GM18502 (cell line): Measurements from ENCODE around the gene LIMS2.

Experiments used
- ATAC-seq: cut with Tn5 transposase; IDR thresholded peaks from one replicate; pipeline ENCODE4 v1.9.1; 2021; ENCODE audit warnings: mild to moderate bottlenecking; ENCODE audit not compliant: unreplicated experiment, poor library complexity

LIMS2 gene

GRCh38 chr2:127678531-127678930, 3.2 kb upstream of the LIMS2 start:
- no peak for ATAC-seq

- no peak for ATAC-seq
Measured at GRCh38 chr2:127676906-127677305, 1.6 kb upstream of the LIMS2 start.

- no peak for ATAC-seq
Measured at GRCh38 chr2:127674241-127675209, 805 bp downstream of the LIMS2 start.

GRCh38 chr2:127673291-127674069, 1.9 kb downstream of the LIMS2 start:
- ATAC-seq, result no peak

GRCh38 chr2:127672341-127673224, 2.7 kb downstream of the LIMS2 start:
- ATAC-seq, result no peak

GRCh38 chr2:127671557-127672302, 3.6 kb downstream of the LIMS2 start:
- ATAC-seq, result no peak

GRCh38 chr2:127670957-127671290, 4.4 kb downstream of the LIMS2 start:
- ATAC-seq, result no peak

- ATAC-seq, result no peak
Measured at GRCh38 chr2:127670055-127670956, 5.0 kb downstream of the LIMS2 start.

- no peak for ATAC-seq
Measured at GRCh38 chr2:127669056-127669455, 6.3 kb downstream of the LIMS2 start.

GRCh38 chr2:127665267-127665893, 9.9 kb downstream of the LIMS2 start:
- no peak for ATAC-seq

GRCh38 chr2:127664895-127665225, 10.5 kb downstream of the LIMS2 start:
- no peak for ATAC-seq

GRCh38 chr2:127664065-127664894, 11.1 kb downstream of the LIMS2 start:
- ATAC-seq, result no peak

- no peak for ATAC-seq
Measured at GRCh38 chr2:127663566-127664064, 11.7 kb downstream of the LIMS2 start.

GRCh38 chr2:127662937-127663565, 12.3 kb downstream of the LIMS2 start:
- ATAC-seq, result no peak

GRCh38 chr2:127661949-127662510, 13.3 kb downstream of the LIMS2 start:
- no peak for ATAC-seq

- ATAC-seq, result no peak
Measured at GRCh38 chr2:127661072-127661649, 14.2 kb downstream of the LIMS2 start.
